ENCODE data around the gene NDUFB11. TPM values are rescaled to one million over a fixed set of nuclear protein-coding genes. Genes with fewer than 3 reads are reported as not detected.

The NDUFB11 gene
- total RNA-seq, 2 experiments from 2014 or later, result 50.1 to 53.2 TPM

- Mint-ChIP-seq H3K27ac (no peak overlapping the region), H3K4me3 (no peak overlapping the region), H3K36me3 (ENCODE audit: low read depth) (peaks cover 47% of the 10 kb centered on the region), H3K4me1 (ENCODE audit: low read depth) (peaks cover 4% of the 10 kb centered on the region), H3K9me3 (no peaks in the 10 kb centered on the region), H3K27me3 (no peaks in the 10 kb centered on the region)
- no peak for TF ChIP-seq CTCF (IDR thresholded peaks at IDR 0.05)
- H3K9me3 ChIP-seq (ENCODE audit: control insufficient read depth in 1 of 2, insufficient read depth in 1 of 2, low read length in 2 of 2), result no peaks in the 10 kb centered on the region
- no peak overlapping the region for H3K27ac ChIP-seq (ENCODE audit: low read depth in 1 of 2, low read length in 2 of 2)
- no peaks in the 10 kb centered on the region for H3K4me1 ChIP-seq (ENCODE audit: insufficient read depth, low read length)
- no peak overlapping the region for H3K4me3 ChIP-seq (ENCODE audit: low read length)
- peaks cover 73% of the 10 kb centered on the region for H3K36me3 ChIP-seq (ENCODE audit: insufficient read depth, low read length)
- DNase-seq (no peak), ATAC-seq (ENCODE audit: poor library complexity) (no peak)
- no peaks in the 10 kb centered on the region for H3K27me3 ChIP-seq (ENCODE audit: control insufficient read depth in 1 of 2, insufficient read depth in 2 of 2, low read length in 2 of 2)
- intact Hi-C loops (cut with DNase I, micrococcal nuclease), result no loop called here
- CTCF ChIA-PET, result no interaction called here
- POLR2A ChIA-PET, result interaction anchor here (0.6 kb wide), 1 partner anchor 380 kb away, joined by 3 read pairs; no protein-coding TSS in a partner anchor
Observed at GRCh38 chrX:47171996-47172395, 27.5 kb upstream of the NDUFB11 start.

GRCh38 chrX:47170861-47171692 is 26.6 kb upstream of the NDUFB11 start:
- H3K36me3 Mint-ChIP-seq (ENCODE audit: low read depth), result peaks cover 39% of the 10 kb centered on the region
- H3K4me1 Mint-ChIP-seq (ENCODE audit: low read depth), result peaks cover 4% of the 10 kb centered on the region
- Histone ChIP-seq H3K27ac (ENCODE audit: low read depth in 1 of 2, low read length in 2 of 2) (no peak overlapping the region), H3K27me3 (ENCODE audit: control insufficient read depth in 1 of 2, insufficient read depth in 2 of 2, low read length in 2 of 2) (no peaks in the 10 kb centered on the region), H3K4me1 (ENCODE audit: insufficient read depth, low read length) (no peaks in the 10 kb centered on the region), H3K36me3 (ENCODE audit: insufficient read depth, low read length) (peaks cover 64% of the 10 kb centered on the region), H3K4me3 (ENCODE audit: low read length) (no peak overlapping the region), H3K9me3 (ENCODE audit: control insufficient read depth in 1 of 2, insufficient read depth in 1 of 2, low read length in 2 of 2) (no peaks in the 10 kb centered on the region)
- intact Hi-C loops (cut with DNase I, micrococcal nuclease), result no loop called here
- no peaks in the 10 kb centered on the region for H3K27me3 Mint-ChIP-seq
- CTCF ChIA-PET, result no interaction called here
- H3K9me3 Mint-ChIP-seq, result no peaks in the 10 kb centered on the region
- POLR2A ChIA-PET, result no interaction called here
- DNase-seq (peak in 1 of 14 experiments; percentile 1), ATAC-seq (ENCODE audit: poor library complexity) (no peak)
- H3K4me3 Mint-ChIP-seq, result no peak overlapping the region
- H3K27ac Mint-ChIP-seq, result no peak overlapping the region
- TF ChIP-seq CTCF (IDR thresholded peaks at IDR 0.05), result no peak

- H3K27ac ChIP-seq (ENCODE audit: low read depth in 1 of 2, low read length in 2 of 2), result no peak overlapping the region
- no peak overlapping the region for H3K27ac Mint-ChIP-seq
- no peak for ATAC-seq (ENCODE audit: poor library complexity)
- H3K27me3 Mint-ChIP-seq, result no peaks in the 10 kb centered on the region
- TF ChIP-seq CTCF (IDR thresholded peaks at IDR 0.05), result no peak
- H3K36me3 ChIP-seq (ENCODE audit: insufficient read depth, low read length), result peaks cover 52% of the 10 kb centered on the region
- peaks cover 41% of the 10 kb centered on the region for H3K36me3 Mint-ChIP-seq (ENCODE audit: low read depth)
- CTCF ChIA-PET, result no interaction called here
- H3K9me3 Mint-ChIP-seq, result no peaks in the 10 kb centered on the region
- peaks cover 4% of the 10 kb centered on the region for H3K4me1 Mint-ChIP-seq (ENCODE audit: low read depth)
- intact Hi-C loops (cut with DNase I, micrococcal nuclease), result no loop called here
- H3K4me3 ChIP-seq (ENCODE audit: low read length), result no peak overlapping the region
- H3K27me3 ChIP-seq (ENCODE audit: control insufficient read depth in 1 of 2, insufficient read depth in 2 of 2, low read length in 2 of 2), result no peaks in the 10 kb centered on the region
- DNase-seq, result no peak
- H3K4me3 Mint-ChIP-seq, result no peak overlapping the region
- POLR2A ChIA-PET, result interaction anchor here (0.5 kb wide), 1 partner anchor 207 kb away, joined by 4 read pairs; no protein-coding TSS in a partner anchor
- H3K4me1 ChIP-seq (ENCODE audit: insufficient read depth, low read length), result no peaks in the 10 kb centered on the region
- no peaks in the 10 kb centered on the region for H3K9me3 ChIP-seq (ENCODE audit: control insufficient read depth in 1 of 2, insufficient read depth in 1 of 2, low read length in 2 of 2)
Observed at GRCh38 chrX:47169726-47170515, 25.4 kb upstream of the NDUFB11 start.
